NCI-H2196 (cell line): Measurements from ENCODE around the gene MLH1.

Source experiments
- DNase-seq: peaks from one replicate; lab custom pipeline; 2025; ENCODE audit not compliant: unreplicated experiment; lab: John Stamatoyannopoulos, UW

MLH1 gene

GRCh38 chr3:36973139-36973538 is 20.2 kb upstream of the MLH1 start:
- no peak for DNase-seq

GRCh38 chr3:36981006-36981405 is 12.3 kb upstream of the MLH1 start:
- DNase-seq = no peak

- DNase-seq = no peak
Observed at GRCh38 chr3:36988356-36988755, 5.0 kb upstream of the MLH1 start.

GRCh38 chr3:36989005-36989404 is 4.3 kb upstream of the MLH1 start:
- no peak for DNase-seq

GRCh38 chr3:36989568-36989967 is 3.8 kb upstream of the MLH1 start:
- DNase-seq = no peak

- no peak for DNase-seq
Observed at GRCh38 chr3:36991147-36991546, 2.2 kb upstream of the MLH1 start.

GRCh38 chr3:36991923-36992805 is 1.2 kb upstream of the MLH1 start:
- no peak for DNase-seq

GRCh38 chr3:36992806-36993325 is 452 bp upstream of the MLH1 start, which contains the start of gene EPM2AIP1:
Gene EPM2AIP1, minus strand, starts transcription at chr3:36993131. Its CDS starts 54 bp downstream, at chr3:36993077.
- DNase-seq = no peak

- DNase-seq = no peak
Observed at GRCh38 chr3:37014620-37015019, 21.3 kb downstream of the MLH1 start.

GRCh38 chr3:37015642-37016041 is 22.3 kb downstream of the MLH1 start:
- DNase-seq = no peak

- DNase-seq = no peak
Observed at GRCh38 chr3:37016903-37017302, 23.6 kb downstream of the MLH1 start.

GRCh38 chr3:37017683-37018082 is 24.4 kb downstream of the MLH1 start:
- DNase-seq = no peak

- DNase-seq = no peak
Observed at GRCh38 chr3:37024092-37024491, 30.8 kb downstream of the MLH1 start.

GRCh38 chr3:37024820-37025405 is 31.6 kb downstream of the MLH1 start:
- no peak for DNase-seq

GRCh38 chr3:37025561-37026335 is 32.4 kb downstream of the MLH1 start:
- DNase-seq = no peak

GRCh38 chr3:37026851-37027250 is 33.5 kb downstream of the MLH1 start:
- DNase-seq = no peak

- no peak for DNase-seq
Observed at GRCh38 chr3:37028329-37028728, 35.0 kb downstream of the MLH1 start.

GRCh38 chr3:37029111-37029510 is 35.8 kb downstream of the MLH1 start:
- no peak for DNase-seq

GRCh38 chr3:37029516-37030163 is 36.3 kb downstream of the MLH1 start:
- no peak for DNase-seq

- DNase-seq = no peak
Observed at GRCh38 chr3:37030588-37030987, 37.3 kb downstream of the MLH1 start.

- DNase-seq = no peak
Observed at GRCh38 chr3:37031096-37031682, 37.9 kb downstream of the MLH1 start.
